ENCODE data around the gene ARHGEF7.

Gene ARHGEF7

DNA sequence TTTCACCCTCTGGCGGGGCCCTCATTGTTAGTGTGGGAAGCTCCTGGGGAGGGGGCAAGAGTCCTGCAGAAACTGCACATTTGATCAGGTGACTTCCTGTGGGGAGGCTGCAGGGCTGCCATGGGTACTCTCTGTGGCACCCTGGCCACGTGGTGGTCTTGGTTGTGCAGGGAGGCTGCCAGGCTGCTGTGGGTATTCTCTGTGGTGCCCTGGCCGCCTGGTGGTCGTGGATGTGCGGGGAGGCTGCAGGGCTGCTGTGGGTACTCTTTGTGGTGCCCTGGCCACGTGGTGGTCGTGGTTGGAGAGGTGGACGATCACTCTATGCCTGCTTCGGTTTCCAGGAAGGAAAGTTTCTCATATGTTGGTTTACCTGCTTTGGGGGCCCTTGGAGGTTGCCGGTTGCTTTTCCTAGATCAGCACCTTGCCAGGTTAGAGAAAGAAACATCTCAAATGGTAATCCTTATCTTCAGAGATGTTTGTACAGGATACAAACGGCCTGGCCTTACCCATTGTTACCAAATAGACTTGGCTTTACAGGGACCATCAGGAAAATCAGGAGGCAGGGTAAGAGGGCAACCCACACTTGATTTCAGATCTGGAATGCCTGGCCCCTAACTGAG, 228.2 kb downstream of the ARHGEF7 start:
- TF ChIP-seq, protein P1, sequence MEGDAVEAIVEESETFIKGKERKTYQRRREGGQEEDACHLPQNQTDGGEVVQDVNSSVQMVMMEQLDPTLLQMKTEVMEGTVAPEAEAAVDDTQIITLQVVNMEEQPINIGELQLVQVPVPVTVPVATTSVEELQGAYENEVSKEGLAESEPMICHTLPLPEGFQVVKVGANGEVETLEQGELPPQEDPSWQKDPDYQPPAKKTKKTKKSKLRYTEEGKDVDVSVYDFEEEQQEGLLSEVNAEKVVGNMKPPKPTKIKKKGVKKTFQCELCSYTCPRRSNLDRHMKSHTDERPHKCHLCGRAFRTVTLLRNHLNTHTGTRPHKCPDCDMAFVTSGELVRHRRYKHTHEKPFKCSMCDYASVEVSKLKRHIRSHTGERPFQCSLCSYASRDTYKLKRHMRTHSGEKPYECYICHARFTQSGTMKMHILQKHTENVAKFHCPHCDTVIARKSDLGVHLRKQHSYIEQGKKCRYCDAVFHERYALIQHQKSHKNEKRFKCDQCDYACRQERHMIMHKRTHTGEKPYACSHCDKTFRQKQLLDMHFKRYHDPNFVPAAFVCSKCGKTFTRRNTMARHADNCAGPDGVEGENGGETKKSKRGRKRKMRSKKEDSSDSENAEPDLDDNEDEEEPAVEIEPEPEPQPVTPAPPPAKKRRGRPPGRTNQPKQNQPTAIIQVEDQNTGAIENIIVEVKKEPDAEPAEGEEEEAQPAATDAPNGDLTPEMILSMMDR (IDR thresholded peaks at IDR 0.05; ENCODE audit: low read depth, low read length): no peak
- no peak for TF ChIP-seq EZH2phosphoT487 (IDR thresholded peaks at IDR 0.05; ENCODE audit: low read depth)
- Histone ChIP-seq H3K27me3 (ENCODE audit: low read depth, low read length) (no peaks in the 10 kb centered on the region), H2AFZ (ENCODE audit: low read depth, low read length) (no peak overlapping the region)

DNA sequence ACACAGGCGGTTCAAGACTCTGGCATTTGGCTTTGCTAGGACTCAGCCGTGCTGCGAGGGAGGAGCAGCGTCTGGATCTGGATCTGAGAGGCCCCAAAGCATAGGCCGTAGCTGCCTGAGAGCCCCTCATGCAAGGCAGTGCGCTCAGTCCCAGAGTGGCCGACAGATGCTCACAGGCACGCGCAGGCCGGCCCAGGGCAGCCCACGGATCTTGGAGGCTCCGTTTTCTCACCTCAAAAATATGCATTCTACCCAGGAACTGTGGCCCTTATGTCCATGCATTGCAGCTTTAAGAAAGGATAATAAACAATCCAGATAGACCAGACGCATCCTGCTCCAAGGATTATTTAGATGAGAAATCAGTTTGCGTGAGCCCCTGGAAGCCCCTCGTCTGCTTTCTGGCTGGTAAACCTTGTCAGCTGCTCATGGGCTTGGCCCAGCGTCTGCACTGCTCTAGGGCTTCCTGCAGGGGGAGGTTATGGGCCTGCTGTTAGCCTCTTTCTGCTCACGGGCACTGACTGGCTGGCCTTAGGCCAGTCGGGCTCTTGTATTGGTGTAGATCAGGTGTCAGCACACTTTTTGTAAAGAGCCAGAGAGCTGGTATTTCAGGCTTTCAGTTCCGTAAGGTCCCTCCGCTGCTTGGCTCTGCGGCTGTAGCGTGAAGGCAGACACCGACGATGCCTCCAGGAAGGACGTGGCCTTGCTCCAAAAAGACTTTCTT, 229.5 kb downstream of the ARHGEF7 start:
- no peak overlapping the region for H3K27ac ChIP-seq (ENCODE audit: low read length)
- H3K36me3 ChIP-seq (replicated peaks; ENCODE audit: low read depth, low read length): no peaks in the 10 kb centered on the region
- H3K79me2 ChIP-seq (ENCODE audit: low read length): no peaks in the 10 kb centered on the region
- no peak overlapping the region for H3K4me3 ChIP-seq (ENCODE audit: low read length)
- no peak overlapping the region for H2AFZ ChIP-seq (ENCODE audit: low read depth, low read length)
- H3K4me1 ChIP-seq (ENCODE audit: low read length): no peaks in the 10 kb centered on the region
- TF ChIP-seq, protein P1 (IDR thresholded peaks at IDR 0.05; ENCODE audit: low read depth, low read length): peak; percentile 22; the same call in 1 of the 2 replicates
- no peak for TF ChIP-seq EZH2phosphoT487 (IDR thresholded peaks at IDR 0.05; ENCODE audit: low read depth)
- no peaks in the 10 kb centered on the region for H3K27me3 ChIP-seq (ENCODE audit: low read depth, low read length)
- no peaks in the 10 kb centered on the region for H4K20me1 ChIP-seq (ENCODE audit: insufficient read depth, low read length)
- no peaks in the 10 kb centered on the region for H3K9me3 ChIP-seq (ENCODE audit: insufficient read depth, low read length)
- H3K9ac ChIP-seq (ENCODE audit: low read length): no peak overlapping the region
- H3K4me2 ChIP-seq (ENCODE audit: low read length): no peak overlapping the region

More for the DNA sequence above, 228.2 kb downstream of the ARHGEF7 start:
- Histone ChIP-seq H3K9ac (ENCODE audit: low read length) (no peak overlapping the region), H3K4me3 (ENCODE audit: low read length) (no peak overlapping the region), H4K20me1 (ENCODE audit: insufficient read depth, low read length) (no peaks in the 10 kb centered on the region), H3K27ac (ENCODE audit: low read length) (no peak overlapping the region), H3K4me2 (ENCODE audit: low read length) (no peak overlapping the region), H3K79me2 (ENCODE audit: low read length) (no peaks in the 10 kb centered on the region), H3K9me3 (ENCODE audit: insufficient read depth, low read length) (no peaks in the 10 kb centered on the region), H3K36me3 (replicated peaks; ENCODE audit: low read depth, low read length) (no peaks in the 10 kb centered on the region), H3K4me1 (ENCODE audit: low read length) (no peaks in the 10 kb centered on the region)

DNA sequence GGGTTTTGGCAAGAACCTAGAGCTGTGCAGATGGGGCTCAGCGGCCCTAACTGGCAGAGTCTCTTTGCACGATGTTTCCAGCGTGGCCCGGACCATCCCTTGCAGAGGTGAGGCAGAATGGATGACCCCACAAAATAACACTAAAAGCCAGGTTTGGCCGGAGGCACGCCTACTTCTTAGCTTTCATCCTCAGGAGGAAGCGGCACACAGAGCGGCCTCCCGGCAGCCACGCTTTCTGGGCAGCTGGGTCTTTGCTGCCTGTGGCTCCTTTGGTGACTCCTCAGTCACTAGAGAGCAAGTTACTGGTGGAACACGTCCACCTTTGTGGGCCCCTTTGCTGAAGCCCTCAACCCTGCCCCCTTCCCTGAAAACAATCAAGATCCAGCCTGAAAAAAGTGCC, 230.6 kb downstream of the ARHGEF7 start:
- Histone ChIP-seq H3K9ac (ENCODE audit: low read length) (no peak overlapping the region), H3K27ac (ENCODE audit: low read length) (no peak overlapping the region), H3K27me3 (ENCODE audit: low read depth, low read length) (no peaks in the 10 kb centered on the region), H3K4me2 (ENCODE audit: low read length) (no peak overlapping the region), H4K20me1 (ENCODE audit: insufficient read depth, low read length) (no peaks in the 10 kb centered on the region), H3K9me3 (ENCODE audit: insufficient read depth, low read length) (no peaks in the 10 kb centered on the region), H3K79me2 (ENCODE audit: low read length) (no peaks in the 10 kb centered on the region), H3K4me3 (ENCODE audit: low read length) (no peak overlapping the region), H3K4me1 (ENCODE audit: low read length) (no peaks in the 10 kb centered on the region), H2AFZ (ENCODE audit: low read depth, low read length) (no peak overlapping the region), H3K36me3 (replicated peaks; ENCODE audit: low read depth, low read length) (no peaks in the 10 kb centered on the region)
- TF ChIP-seq EZH2phosphoT487 (IDR thresholded peaks at IDR 0.05; ENCODE audit: low read depth): no peak
- TF ChIP-seq, protein P1 (IDR thresholded peaks at IDR 0.05; ENCODE audit: low read depth, low read length): no peak

DNA sequence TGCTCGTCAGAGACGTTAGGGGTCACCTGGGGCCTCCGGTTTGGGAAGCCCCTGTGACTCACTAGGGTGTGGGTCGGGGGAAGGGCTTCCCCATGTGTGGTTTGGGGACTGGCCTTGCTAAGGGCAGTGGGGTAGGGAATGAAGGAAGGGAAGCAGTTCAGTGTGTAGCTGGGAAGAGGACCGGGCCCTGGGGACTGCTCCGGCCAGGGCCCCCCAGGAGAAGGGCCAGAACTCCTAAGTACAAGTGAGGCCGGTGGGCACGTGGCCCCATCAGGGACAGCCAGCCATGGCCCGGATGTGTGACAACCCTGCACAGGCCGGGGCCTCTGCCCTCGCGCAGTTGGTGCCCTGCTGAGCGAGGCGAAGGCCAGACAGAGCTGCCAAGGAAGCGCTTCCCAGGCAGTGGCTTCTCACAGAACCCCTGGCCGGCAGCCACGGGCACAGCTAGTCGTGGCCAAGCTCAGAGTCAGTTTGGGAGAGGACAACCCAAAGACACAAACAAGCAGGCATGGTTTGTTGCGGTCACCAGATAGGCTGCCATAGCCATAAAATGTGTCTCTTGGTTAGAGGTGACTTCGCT, 231.1 kb downstream of the ARHGEF7 start:
- Histone ChIP-seq H3K27ac (ENCODE audit: low read length) (no peak overlapping the region), H3K9ac (ENCODE audit: low read length) (no peak overlapping the region), H3K4me3 (ENCODE audit: low read length) (no peak overlapping the region), H3K4me2 (ENCODE audit: low read length) (no peak overlapping the region), H4K20me1 (ENCODE audit: insufficient read depth, low read length) (no peaks in the 10 kb centered on the region), H3K27me3 (ENCODE audit: low read depth, low read length) (no peaks in the 10 kb centered on the region), H3K4me1 (ENCODE audit: low read length) (no peaks in the 10 kb centered on the region), H3K36me3 (replicated peaks; ENCODE audit: low read depth, low read length) (no peaks in the 10 kb centered on the region), H3K79me2 (ENCODE audit: low read length) (no peaks in the 10 kb centered on the region), H3K9me3 (ENCODE audit: insufficient read depth, low read length) (no peaks in the 10 kb centered on the region), H2AFZ (ENCODE audit: low read depth, low read length) (no peak overlapping the region)
- TF ChIP-seq, protein P1 (IDR thresholded peaks at IDR 0.05; ENCODE audit: low read depth, low read length): no peak
- no peak for TF ChIP-seq EZH2phosphoT487 (IDR thresholded peaks at IDR 0.05; ENCODE audit: low read depth)

Measured in OCI-LY3 (cell line).